HUES64 (cell line): ENCODE data around the gene ASIC5.

Experiments used
- H3K27ac ChIP-seq: 2 replicates; pipeline ENCODE4 v1.7.0; 2013; ENCODE audit warnings: low read depth, low read length, inconsistent platforms
- H3K27me3 ChIP-seq: 2 replicates; pipeline ENCODE4 v1.6.1; 2013; ENCODE audit warnings: mild to moderate bottlenecking, low read length; ENCODE audit not compliant: insufficient read depth
- H3K36me3 ChIP-seq: 2 replicates; pipeline ENCODE4 v1.6.1; 2013; ENCODE audit warnings: mild to moderate bottlenecking, low read length; ENCODE audit not compliant: insufficient read depth
- H3K4me1 ChIP-seq: 2 replicates; pipeline ENCODE4 v1.6.1; 2013; ENCODE audit warnings: mild to moderate bottlenecking, low read length, moderate library complexity; ENCODE audit not compliant: insufficient read depth
- H3K4me3 ChIP-seq: 2 replicates; pipeline ENCODE4 v1.5.1; 2013; ENCODE audit warnings: mild to moderate bottlenecking, low read length, moderate library complexity
- H3K9ac ChIP-seq: 2 replicates; pipeline ENCODE4 v1.6.1; 2013; ENCODE audit warnings: mild to moderate bottlenecking, low read depth, low read length
- H3K9me3 ChIP-seq: 2 replicates; pipeline ENCODE4 v1.6.1; 2013; ENCODE audit warnings: low read depth, low read length; ENCODE audit not compliant: insufficient read depth
- WGBS: fragments of 150-250, 120-280 bp; methylation state at CpG from one replicate; pipeline ENCODE4 v1.1.7; 2013; ENCODE audit warnings: missing lambda C conversion rate; 5-methylcytosine and 5-hydroxymethylcytosine counted together

Gene ASIC5

DNA sequence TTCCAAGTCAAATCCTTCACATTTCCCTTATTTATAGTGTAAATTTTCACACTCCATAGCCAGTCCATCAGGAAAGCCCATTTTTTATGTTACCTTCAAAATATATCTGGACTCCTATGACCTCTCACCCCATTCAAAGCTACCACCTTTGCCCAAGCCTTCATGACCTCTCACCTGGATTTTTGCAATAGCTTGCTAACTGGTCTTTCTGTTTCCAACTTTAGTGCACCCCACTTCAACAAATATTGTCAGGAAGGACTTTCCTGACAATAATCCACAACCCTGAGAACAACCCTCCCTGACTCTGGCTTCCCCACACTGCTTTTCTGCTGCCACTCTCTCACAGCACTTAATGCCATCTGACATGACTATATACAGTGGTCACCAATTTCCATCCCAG, 33.4 kb downstream of the ASIC5 start:
- Histone ChIP-seq H3K9ac (no peak overlapping the region), H3K9me3 (no peaks in the 10 kb centered on the region), H3K27ac (no peak overlapping the region), H3K4me3 (no peak overlapping the region), H3K36me3 (no peaks in the 10 kb centered on the region), H3K4me1 (no peaks in the 10 kb centered on the region), H3K27me3 (no peaks in the 10 kb centered on the region)

DNA sequence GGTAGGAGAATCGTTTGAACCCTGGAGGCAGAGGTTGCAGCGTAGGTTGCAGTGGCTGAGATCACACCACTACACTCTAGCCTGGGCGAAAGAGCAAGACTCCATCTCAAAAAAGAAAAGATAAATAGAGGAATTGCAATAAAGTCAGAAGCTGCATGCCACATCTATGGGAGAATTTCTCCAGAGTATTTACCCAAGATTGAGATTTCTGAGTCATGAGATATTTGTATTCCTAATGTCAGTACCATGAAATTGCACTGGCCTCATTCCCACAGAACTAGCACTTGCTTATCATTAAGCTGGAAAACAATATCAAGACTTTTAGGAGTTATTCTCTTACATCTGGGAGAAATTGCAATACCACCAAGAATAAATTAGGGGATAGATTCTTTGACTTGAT, 37.4 kb downstream of the ASIC5 start:
- 100% methylated on average over 3 of the region's 3 CpGs for WGBS
- Histone ChIP-seq H3K27me3 (no peaks in the 10 kb centered on the region), H3K9me3 (no peaks in the 10 kb centered on the region), H3K4me3 (no peak overlapping the region), H3K36me3 (no peaks in the 10 kb centered on the region), H3K9ac (no peak overlapping the region), H3K27ac (no peak overlapping the region), H3K4me1 (no peaks in the 10 kb centered on the region)

DNA sequence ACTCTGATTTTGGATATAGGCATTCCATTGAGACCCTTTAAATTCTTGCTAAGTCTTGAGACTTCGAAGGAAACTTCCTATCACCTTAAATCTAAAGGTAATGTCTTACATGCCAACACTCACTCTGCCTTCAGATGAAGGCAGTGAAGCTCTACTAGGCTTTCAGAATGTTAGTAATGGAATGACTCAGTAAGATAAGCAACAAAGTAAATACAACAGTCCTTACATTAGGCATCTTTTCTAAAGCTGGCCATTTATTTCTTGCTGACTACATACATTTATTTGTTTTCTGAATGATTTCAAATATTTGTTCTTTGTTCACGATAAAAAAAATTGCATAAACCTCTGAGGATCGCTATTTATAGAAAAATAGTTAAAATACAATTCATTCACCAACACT, 43.5 kb downstream of the ASIC5 start:
- Histone ChIP-seq H3K9me3 (no peaks in the 10 kb centered on the region), H3K4me1 (peaks cover 11% of the 10 kb centered on the region), H3K36me3 (no peaks in the 10 kb centered on the region), H3K4me3 (no peak overlapping the region), H3K9ac (no peak overlapping the region), H3K27me3 (no peaks in the 10 kb centered on the region), H3K27ac (no peak overlapping the region)
- 95% methylated on average over 1 of the region's 3 CpGs for WGBS

DNA sequence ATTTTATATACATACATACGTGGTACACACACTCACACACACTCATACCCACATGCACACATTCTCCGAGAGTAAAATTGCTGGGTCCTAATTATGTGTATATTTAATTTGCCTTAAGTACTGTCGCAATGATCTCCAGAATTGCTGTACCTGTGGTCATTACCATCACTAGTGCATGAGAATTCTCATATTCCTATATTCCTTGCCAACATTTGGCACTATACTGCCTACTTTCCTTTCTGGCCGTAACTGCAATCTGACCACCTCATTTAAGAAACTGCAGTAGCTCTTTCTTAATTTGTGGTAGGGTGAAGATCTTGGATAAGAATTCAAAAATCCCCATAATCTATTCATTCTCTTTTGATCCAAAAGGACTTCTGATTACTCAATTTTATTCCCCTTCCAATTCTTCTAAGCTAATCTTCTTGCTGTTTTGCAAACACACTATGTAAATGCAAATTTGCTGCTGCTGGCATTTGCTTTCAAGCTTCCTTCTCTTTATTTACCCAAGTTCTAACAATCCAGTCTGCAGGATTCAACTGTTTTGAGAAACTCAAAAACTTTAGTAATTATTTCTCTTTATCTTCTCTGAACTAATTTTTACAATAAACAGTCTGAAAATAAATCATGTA, 45.1 kb downstream of the ASIC5 start:
- Histone ChIP-seq H3K27ac (no peak overlapping the region), H3K4me3 (no peak overlapping the region), H3K9me3 (no peaks in the 10 kb centered on the region), H3K27me3 (no peaks in the 10 kb centered on the region), H3K9ac (no peak overlapping the region), H3K4me1 (peaks cover 11% of the 10 kb centered on the region), H3K36me3 (no peaks in the 10 kb centered on the region)
- 86% methylated on average over 2 of the region's 4 CpGs for WGBS

DNA sequence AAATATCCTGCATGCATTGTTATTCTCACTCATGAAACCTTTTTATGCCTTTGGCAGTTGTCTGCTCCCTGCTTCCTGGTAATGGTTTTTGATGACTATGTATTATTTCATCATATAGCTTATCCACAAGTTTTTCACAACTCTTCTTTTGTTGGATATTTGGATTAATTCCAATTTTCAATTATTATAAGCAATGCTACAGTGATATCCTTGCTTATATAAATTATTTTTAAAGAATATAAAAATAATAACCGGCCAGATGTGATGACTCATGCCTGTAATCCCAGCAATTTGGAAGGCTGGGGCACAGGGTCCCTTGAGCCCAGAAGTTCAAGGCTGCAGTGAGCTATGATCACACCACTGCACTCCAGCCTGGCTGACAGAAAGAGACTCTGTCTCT, 47.0 kb downstream of the ASIC5 start:
- no peak overlapping the region for H3K9ac ChIP-seq
- H3K4me3 ChIP-seq: no peak overlapping the region
- no peaks in the 10 kb centered on the region for H3K9me3 ChIP-seq
- no peaks in the 10 kb centered on the region for H3K36me3 ChIP-seq
- H3K27ac ChIP-seq: no peak overlapping the region
- no peaks in the 10 kb centered on the region for H3K27me3 ChIP-seq
- WGBS: 78% methylated on average over 1 of the region's 1 CpG
- H3K4me1 ChIP-seq: peaks cover 11% of the 10 kb centered on the region

DNA sequence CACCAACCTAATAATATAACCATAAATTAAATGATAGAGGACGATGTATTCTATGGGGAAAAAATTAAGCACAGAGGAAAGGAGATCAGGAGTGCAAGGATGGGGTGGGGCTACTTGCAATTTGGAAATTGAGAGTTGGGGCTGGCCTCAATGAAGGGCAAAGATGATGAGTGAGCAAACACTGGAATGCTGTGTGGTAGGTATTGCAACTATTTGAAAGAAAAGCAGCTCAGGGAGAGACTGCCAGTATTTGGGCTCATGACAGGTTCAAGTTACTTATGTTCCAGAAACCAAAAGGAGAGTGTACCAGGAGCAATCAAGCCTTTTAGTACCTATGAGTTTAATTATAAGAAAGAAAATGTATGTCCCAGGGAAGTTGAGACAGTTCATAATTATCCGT, 47.4 kb downstream of the ASIC5 start:
- no peak overlapping the region for H3K9ac ChIP-seq
- no peak overlapping the region for H3K4me3 ChIP-seq
- peaks cover 11% of the 10 kb centered on the region for H3K4me1 ChIP-seq
- no peaks in the 10 kb centered on the region for H3K36me3 ChIP-seq
- 96% methylated on average over 2 of the region's 2 CpGs for WGBS
- H3K9me3 ChIP-seq: no peaks in the 10 kb centered on the region
- H3K27me3 ChIP-seq: no peaks in the 10 kb centered on the region
- no peak overlapping the region for H3K27ac ChIP-seq

DNA sequence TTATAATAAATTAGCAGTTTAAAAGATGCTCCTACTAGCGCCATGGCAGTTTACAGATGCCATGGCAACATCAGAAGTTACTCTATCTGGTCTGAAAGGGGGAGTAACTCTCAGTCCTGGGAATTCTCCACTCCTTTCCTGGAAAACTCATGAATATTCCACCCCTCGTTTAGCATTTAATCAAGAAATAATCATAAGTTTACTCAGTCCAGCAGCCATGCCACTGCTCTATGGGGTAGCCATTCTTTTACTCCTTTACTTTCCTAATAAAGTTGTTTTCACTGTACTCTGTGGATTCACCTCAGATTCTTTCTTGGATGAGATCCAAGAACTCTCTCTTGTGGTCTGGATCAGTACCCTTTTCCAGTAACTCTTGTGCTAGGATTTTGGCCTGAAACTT, 55.0 kb downstream of the ASIC5 start:
- Histone ChIP-seq H3K36me3 (no peaks in the 10 kb centered on the region), H3K9ac (no peak overlapping the region), H3K27ac (no peak overlapping the region), H3K4me3 (no peak overlapping the region), H3K27me3 (no peaks in the 10 kb centered on the region), H3K9me3 (no peaks in the 10 kb centered on the region), H3K4me1 (no peaks in the 10 kb centered on the region)
- WGBS: 79% methylated on average over 2 of the region's 2 CpGs

DNA sequence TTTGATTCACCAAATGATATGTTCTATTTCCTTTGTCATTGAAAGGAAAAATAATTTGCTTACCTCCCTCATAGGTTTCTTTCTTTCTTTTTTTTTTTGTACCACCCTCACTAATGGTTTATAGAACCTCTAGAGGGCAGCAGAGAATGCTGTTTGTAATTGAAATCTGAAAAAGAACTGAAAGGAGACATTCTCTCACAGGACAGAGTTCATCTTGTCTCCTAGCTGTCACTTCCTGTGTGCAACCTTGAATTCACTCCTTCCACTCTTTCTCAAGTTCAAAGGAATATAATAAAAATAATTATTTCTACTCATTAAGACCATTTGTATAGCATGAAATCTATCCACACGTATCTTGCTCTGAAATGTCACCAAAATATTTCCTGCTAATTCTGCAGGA, 56.2 kb downstream of the ASIC5 start:
- 80% methylated on average over 1 of the region's 1 CpG for WGBS
- Histone ChIP-seq H3K9me3 (no peaks in the 10 kb centered on the region), H3K4me3 (no peak overlapping the region), H3K4me1 (no peaks in the 10 kb centered on the region), H3K27me3 (no peaks in the 10 kb centered on the region), H3K27ac (no peak overlapping the region), H3K36me3 (no peaks in the 10 kb centered on the region), H3K9ac (no peak overlapping the region)

DNA sequence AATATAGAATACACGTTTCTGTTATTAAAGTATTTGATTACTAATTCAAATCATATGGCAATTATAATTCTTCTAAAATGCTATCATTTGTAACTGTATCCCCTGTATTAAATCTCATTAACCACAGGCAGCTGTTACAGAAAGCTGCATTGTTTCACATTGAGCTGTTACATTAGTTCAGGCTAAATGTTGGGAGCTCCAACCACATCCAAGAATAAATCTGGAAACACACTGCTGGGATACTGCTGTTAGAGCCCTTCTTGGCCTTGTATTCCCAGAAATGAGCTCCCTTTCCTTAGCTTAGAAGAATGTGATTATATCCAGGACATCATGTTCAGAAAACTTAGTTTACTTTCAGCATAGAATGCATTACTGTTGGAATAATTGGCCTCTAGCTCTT, 59.1 kb downstream of the ASIC5 start:
- no CpG with 5 or more reads among the region's 1 CpG for WGBS
- Histone ChIP-seq H3K36me3 (no peaks in the 10 kb centered on the region), H3K9ac (no peak overlapping the region), H3K4me3 (no peak overlapping the region), H3K9me3 (no peaks in the 10 kb centered on the region), H3K27me3 (no peaks in the 10 kb centered on the region), H3K27ac (no peak overlapping the region), H3K4me1 (no peaks in the 10 kb centered on the region)

DNA sequence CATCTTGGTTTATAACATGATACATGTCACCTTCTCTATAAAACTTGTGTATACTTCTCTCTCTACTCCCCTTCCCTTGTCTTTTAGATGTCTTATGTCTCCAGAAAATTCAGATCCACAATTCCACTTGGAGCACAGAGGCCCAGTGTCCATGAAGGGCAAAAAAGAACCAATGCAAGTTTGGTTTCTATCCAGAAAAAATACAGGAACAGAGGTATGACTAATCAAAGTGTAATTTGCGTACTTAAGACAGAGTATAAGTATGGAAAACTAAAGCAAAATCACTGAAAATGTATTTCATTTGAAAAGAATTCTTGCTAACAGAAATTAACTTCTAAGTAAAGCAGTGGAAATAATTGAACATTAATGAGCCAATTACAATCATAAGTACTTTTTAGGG, 61.1 kb downstream of the ASIC5 start:
- Histone ChIP-seq H3K4me3 (no peak overlapping the region), H3K27ac (no peak overlapping the region), H3K4me1 (no peaks in the 10 kb centered on the region), H3K27me3 (no peaks in the 10 kb centered on the region), H3K9me3 (no peaks in the 10 kb centered on the region), H3K9ac (no peak overlapping the region), H3K36me3 (no peaks in the 10 kb centered on the region)
- 83% methylated on average over 1 of the region's 1 CpG for WGBS

DNA sequence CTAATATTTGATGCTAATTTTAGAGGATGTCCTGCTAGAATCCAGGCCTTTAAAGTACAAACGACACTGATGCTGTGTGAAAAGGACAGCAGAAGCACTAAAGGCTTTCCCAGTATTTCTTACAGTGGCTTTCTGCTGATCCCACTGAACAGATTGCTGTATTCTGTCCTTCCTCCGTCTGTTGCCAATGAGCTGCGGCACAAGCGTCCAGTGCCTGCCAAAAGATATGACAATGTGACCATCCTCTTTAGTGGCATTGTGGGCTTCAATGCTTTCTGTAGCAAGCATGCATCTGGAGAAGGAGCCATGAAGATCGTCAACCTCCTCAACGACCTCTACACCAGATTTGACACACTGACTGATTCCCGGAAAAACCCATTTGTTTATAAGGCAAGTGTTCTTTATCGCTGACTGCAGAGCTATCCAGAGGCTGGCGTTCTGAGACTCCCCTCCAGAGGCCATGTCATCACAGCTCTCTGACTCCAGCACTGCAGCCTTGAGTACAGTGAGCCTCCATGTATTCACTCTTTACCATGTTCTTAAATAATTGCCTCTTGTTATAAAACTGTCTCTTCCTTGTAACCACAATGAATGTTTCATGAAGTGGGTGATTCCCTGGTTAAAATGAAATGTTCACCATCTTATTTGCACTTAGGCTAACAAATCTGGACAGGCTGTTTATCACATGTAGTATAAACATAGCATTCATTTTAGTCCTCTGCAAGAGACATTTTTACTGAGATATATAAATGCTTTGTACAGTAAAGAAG, 63.7 kb downstream of the ASIC5 start:
- 90% methylated on average over 9 of the region's 9 CpGs for WGBS

More for the DNA sequence above, 63.7 kb downstream of the ASIC5 start:
- no peaks in the 10 kb centered on the region for H3K27me3 ChIP-seq
- no peak overlapping the region for H3K27ac ChIP-seq
- no peaks in the 10 kb centered on the region for H3K36me3 ChIP-seq
- H3K9ac ChIP-seq: no peak overlapping the region
- H3K9me3 ChIP-seq: no peaks in the 10 kb centered on the region
- no peak overlapping the region for H3K4me3 ChIP-seq
- H3K4me1 ChIP-seq: no peaks in the 10 kb centered on the region
